ENCODE data around the gene LONP2. TPM values are rescaled to one million over a fixed set of nuclear protein-coding genes. Genes with fewer than 3 reads are reported as not detected.

Gene LONP2
- total and polyA plus RNA-seq, 2 experiments from 2014 or later, result 12.4 to 25.2 TPM

- TF ChIP-seq, protein P1, sequence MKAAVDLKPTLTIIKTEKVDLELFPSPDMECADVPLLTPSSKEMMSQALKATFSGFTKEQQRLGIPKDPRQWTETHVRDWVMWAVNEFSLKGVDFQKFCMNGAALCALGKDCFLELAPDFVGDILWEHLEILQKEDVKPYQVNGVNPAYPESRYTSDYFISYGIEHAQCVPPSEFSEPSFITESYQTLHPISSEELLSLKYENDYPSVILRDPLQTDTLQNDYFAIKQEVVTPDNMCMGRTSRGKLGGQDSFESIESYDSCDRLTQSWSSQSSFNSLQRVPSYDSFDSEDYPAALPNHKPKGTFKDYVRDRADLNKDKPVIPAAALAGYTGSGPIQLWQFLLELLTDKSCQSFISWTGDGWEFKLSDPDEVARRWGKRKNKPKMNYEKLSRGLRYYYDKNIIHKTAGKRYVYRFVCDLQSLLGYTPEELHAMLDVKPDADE (IDR thresholded peaks at IDR 0.05), result no peak
- TF ChIP-seq ZNF331 (CRISPR knock-in tag; IDR thresholded peaks at IDR 0.05; ENCODE audit: low read depth), result no peak
- ATAC-seq (no peak), DNase-seq (ENCODE audit: low spot score) (no peak)
- Mint-ChIP-seq H3K27me3 (ENCODE audit: insufficient read depth, low read depth, poor library complexity) (peaks cover 8% of the 10 kb centered on the region), H3K4me3 (no peak overlapping the region), H3K36me3 (ENCODE audit: low read depth) (no peaks in the 10 kb centered on the region), H3K9me3 (no peaks in the 10 kb centered on the region), H3K27ac (no peak overlapping the region), H3K4me1 (no peaks in the 10 kb centered on the region; the same call in 2 of the 3 replicates)
- Histone ChIP-seq H3F3A (replicated peaks; ENCODE audit: low read depth) (no peaks in the 10 kb centered on the region), H3K4me3 (no peak overlapping the region), H3K4me1 (ENCODE audit: insufficient read depth) (no peaks in the 10 kb centered on the region), H3K4me2 (no peak overlapping the region), H2AFZ (no peak overlapping the region), H3K27ac (ENCODE audit: low read depth) (no peak overlapping the region), H4K20me1 (replicated peaks; ENCODE audit: insufficient read depth) (no peaks in the 10 kb centered on the region), H3K79me2 (replicated peaks; ENCODE audit: insufficient read depth) (no peaks in the 10 kb centered on the region), H3K27me3 (ENCODE audit: insufficient read depth) (no peaks in the 10 kb centered on the region), H3K9me2 (ENCODE audit: insufficient read depth) (no peaks in the 10 kb centered on the region), H3K36me3 (ENCODE audit: insufficient read depth) (no peaks in the 10 kb centered on the region)
These were observed 33.4 kb upstream of the LONP2 start for GRCh38 chr16:48210747-48211146.

DNA sequence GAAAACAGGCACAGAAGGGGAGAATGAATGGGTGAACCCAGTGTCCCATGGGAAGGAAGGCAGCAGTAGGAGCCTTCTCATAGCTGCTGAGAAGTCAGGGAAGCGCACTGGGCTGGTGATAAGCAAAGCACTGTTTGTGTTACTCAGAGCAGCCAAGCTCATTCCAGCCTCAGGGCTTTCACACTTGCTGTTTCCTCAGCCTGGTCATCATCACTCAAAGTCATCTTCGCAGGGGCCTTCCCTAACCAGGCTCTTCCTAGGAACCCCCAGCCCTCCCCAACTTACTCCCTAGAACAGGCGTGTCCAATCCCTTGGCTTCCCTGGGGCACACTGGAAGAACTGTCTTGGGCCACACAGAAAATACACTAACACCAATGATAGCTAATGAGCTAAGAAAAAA lies 32.1 kb upstream of the LONP2 start:
- no peak for ATAC-seq
- Mint-ChIP-seq H3K4me1 (no peaks in the 10 kb centered on the region), H3K36me3 (ENCODE audit: low read depth) (no peaks in the 10 kb centered on the region), H3K27ac (no peak overlapping the region), H3K9me3 (no peaks in the 10 kb centered on the region), H3K4me3 (no peak overlapping the region), H3K27me3 (ENCODE audit: insufficient read depth, low read depth, poor library complexity) (peaks cover 8% of the 10 kb centered on the region)
- Histone ChIP-seq H4K20me1 (replicated peaks; ENCODE audit: insufficient read depth) (no peaks in the 10 kb centered on the region), H3K9me2 (ENCODE audit: insufficient read depth) (no peaks in the 10 kb centered on the region), H3K4me2 (no peak overlapping the region), H3K79me2 (replicated peaks; ENCODE audit: insufficient read depth) (no peaks in the 10 kb centered on the region), H3K27ac (ENCODE audit: low read depth) (no peak overlapping the region), H3K27me3 (ENCODE audit: insufficient read depth) (no peaks in the 10 kb centered on the region), H2AFZ (no peak overlapping the region), H3K4me1 (ENCODE audit: insufficient read depth) (no peaks in the 10 kb centered on the region), H3K4me3 (no peak overlapping the region), H3K36me3 (ENCODE audit: insufficient read depth) (no peaks in the 10 kb centered on the region), H3F3A (replicated peaks; ENCODE audit: low read depth) (no peaks in the 10 kb centered on the region)
- no peak for DNase-seq (ENCODE audit: low spot score)
- no peak for TF ChIP-seq JUNB (IDR thresholded peaks at IDR 0.05; ENCODE audit: unreplicated experiment)
- no peak for TF ChIP-seq REST (IDR thresholded peaks at IDR 0.05; ENCODE audit: unreplicated experiment)
- TF ChIP-seq, protein P2, sequence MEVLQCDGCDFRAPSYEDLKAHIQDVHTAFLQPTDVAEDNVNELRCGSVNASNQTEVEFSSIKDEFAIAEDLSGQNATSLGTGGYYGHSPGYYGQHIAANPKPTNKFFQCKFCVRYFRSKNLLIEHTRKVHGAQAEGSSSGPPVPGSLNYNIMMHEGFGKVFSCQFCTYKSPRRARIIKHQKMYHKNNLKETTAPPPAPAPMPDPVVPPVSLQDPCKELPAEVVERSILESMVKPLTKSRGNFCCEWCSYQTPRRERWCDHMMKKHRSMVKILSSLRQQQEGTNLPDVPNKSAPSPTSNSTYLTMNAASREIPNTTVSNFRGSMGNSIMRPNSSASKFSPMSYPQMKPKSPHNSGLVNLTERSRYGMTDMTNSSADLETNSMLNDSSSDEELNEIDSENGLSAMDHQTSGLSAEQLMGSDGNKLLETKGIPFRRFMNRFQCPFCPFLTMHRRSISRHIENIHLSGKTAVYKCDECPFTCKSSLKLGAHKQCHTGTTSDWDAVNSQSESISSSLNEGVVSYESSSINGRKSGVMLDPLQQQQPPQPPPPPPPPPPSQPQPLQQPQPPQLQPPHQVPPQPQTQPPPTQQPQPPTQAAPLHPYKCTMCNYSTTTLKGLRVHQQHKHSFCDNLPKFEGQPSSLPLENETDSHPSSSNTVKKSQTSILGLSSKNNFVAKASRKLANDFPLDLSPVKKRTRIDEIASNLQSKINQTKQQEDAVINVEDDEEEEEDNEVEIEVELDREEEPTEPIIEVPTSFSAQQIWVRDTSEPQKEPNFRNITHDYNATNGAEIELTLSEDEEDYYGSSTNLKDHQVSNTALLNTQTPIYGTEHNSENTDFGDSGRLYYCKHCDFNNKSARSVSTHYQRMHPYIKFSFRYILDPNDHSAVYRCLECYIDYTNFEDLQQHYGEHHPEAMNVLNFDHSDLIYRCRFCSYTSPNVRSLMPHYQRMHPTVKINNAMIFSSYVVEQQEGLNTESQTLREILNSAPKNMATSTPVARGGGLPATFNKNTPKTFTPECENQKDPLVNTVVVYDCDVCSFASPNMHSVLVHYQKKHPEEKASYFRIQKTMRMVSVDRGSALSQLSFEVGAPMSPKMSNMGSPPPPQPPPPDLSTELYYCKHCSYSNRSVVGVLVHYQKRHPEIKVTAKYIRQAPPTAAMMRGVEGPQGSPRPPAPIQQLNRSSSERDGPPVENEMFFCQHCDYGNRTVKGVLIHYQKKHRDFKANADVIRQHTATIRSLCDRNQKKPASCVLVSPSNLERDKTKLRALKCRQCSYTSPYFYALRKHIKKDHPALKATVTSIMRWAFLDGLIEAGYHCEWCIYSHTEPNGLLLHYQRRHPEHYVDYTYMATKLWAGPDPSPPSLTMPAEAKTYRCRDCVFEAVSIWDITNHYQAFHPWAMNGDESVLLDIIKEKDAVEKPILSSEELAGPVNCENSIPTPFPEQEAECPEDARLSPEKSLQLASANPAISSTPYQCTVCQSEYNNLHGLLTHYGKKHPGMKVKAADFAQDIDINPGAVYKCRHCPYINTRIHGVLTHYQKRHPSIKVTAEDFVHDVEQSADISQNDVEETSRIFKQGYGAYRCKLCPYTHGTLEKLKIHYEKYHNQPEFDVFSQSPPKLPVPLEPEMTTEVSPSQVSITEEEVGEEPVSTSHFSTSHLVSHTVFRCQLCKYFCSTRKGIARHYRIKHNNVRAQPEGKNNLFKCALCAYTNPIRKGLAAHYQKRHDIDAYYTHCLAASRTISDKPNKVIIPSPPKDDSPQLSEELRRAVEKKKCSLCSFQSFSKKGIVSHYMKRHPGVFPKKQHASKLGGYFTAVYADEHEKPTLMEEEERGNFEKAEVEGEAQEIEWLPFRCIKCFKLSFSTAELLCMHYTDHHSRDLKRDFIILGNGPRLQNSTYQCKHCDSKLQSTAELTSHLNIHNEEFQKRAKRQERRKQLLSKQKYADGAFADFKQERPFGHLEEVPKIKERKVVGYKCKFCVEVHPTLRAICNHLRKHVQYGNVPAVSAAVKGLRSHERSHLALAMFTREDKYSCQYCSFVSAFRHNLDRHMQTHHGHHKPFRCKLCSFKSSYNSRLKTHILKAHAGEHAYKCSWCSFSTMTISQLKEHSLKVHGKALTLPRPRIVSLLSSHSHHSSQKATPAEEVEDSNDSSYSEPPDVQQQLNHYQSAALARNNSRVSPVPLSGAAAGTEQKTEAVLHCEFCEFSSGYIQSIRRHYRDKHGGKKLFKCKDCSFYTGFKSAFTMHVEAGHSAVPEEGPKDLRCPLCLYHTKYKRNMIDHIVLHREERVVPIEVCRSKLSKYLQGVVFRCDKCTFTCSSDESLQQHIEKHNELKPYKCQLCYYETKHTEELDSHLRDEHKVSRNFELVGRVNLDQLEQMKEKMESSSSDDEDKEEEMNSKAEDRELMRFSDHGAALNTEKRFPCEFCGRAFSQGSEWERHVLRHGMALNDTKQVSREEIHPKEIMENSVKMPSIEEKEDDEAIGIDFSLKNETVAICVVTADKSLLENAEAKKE (CRISPR knock-in tag; IDR thresholded peaks at IDR 0.05), result no peak
- no peak for TF ChIP-seq POLR2AphosphoS5 (IDR thresholded peaks at IDR 0.05; ENCODE audit: low read depth)
- TF ChIP-seq CREB1 (CRISPR knock-in tag; IDR thresholded peaks at IDR 0.05; ENCODE audit: low read depth), result no peak
- TF ChIP-seq, protein P1 (IDR thresholded peaks at IDR 0.05), result no peak

Data from GM23338 (cell line).